K562 (cell line): ENCODE measurements around the gene RASIP1. TPM values are rescaled to one million over a fixed set of nuclear protein-coding genes. Genes with fewer than 3 reads are reported as not detected.

ENCODE experiments used
- ATAC-seq: fragments of 200-7000 bp; cut with Tn5 transposase; 3 replicates; pipeline ENCODE4 v1.9.1; 2020; ENCODE audit warnings: moderate library complexity
- BruUV-seq: library from RNA; stranded (reverse); fragments of 400-500 nt; replicated peaks from 2 replicates; lab custom pipeline; 2021; lab: Mats Ljungman, UMichigan
- CTCF ChIA-PET: fragments of 300-600 bp; formaldehyde crosslinking; extraction: SDS; loops from one replicate; lab custom pipeline; 2021; ENCODE audit warnings: low intra/inter-chr PET ratio; lab: Yijun Ruan, JAX
- POLR2A ChIA-PET: fragments of 300-600, 350-650 bp; sonication (Branson Sonifier 250); formaldehyde crosslinking; extraction: SDS; loops from one replicate; lab custom pipeline; 2021; ENCODE audit warnings: antibody characterized with exemption, inconsistent platforms; lab: Yijun Ruan, JAX
- DNase-seq, 4 experiments: peaks; one replicate each; pipeline versions ENCODE4 v3.0.0 to v3.0.0-alpha.2; 2011 to 2018; ENCODE audit warnings: low spot score in 3 of 4, mixed read lengths in 3 of 4; ENCODE audit errors: extremely low read depth in 1 of 4
- FAIRE-seq: peaks from 2 replicates; lab custom pipeline; 2011; peaks lifted over from hg19 to GRCh38; lab: Jason Lieb, UNC
- H2AFZ ChIP-seq: 2 replicates; pipeline ENCODE4 v1.6.0; 2011; ENCODE audit warnings: low read depth, low read length, control low read depth, inconsistent platforms
- H3K27ac ChIP-seq: fragments of 200-600 bp; 3 replicates; pipeline ENCODE4 v1.8.0; 2011; ENCODE audit warnings: low read depth, mild to moderate bottlenecking, control low read depth, inconsistent platforms, low read length, moderate library complexity, mixed read lengths; ENCODE audit errors: extremely low read depth
- H3K27me3 ChIP-seq, 2 experiments: fragments of 300-600 bp in 1 of 2; 2 replicates in 1 of 2; 3 replicates in 1 of 2; pipeline versions ENCODE4 v1.6.0 to v1.8.0; 2011; ENCODE audit warnings: inconsistent platforms in 2 of 2, low read length in 2 of 2, mild to moderate bottlenecking in 1 of 2, mixed read lengths in 1 of 2, moderate library complexity in 1 of 2; ENCODE audit not compliant: control insufficient read depth in 2 of 2, insufficient read depth in 2 of 2
- H3K36me3 ChIP-seq: fragments of 300-600 bp; 3 replicates; pipeline ENCODE4 v1.8.0; 2011; ENCODE audit warnings: mild to moderate bottlenecking, low read length, inconsistent platforms; ENCODE audit not compliant: control insufficient read depth, insufficient read depth
- H3K4me1 ChIP-seq, 2 experiments: fragments of 200-600 bp in 1 of 2; replicated peaks in 1 of 2; 2 replicates in 1 of 2; 3 replicates in 1 of 2; pipeline versions ENCODE4 v1.5.1 to v1.8.0; 2011; ENCODE audit warnings: inconsistent platforms in 2 of 2, low read length in 2 of 2, mild to moderate bottlenecking in 1 of 2, mixed read lengths in 1 of 2, moderate library complexity in 1 of 2; ENCODE audit not compliant: control insufficient read depth in 2 of 2, insufficient read depth in 2 of 2
- H3K4me2 ChIP-seq: 2 replicates; pipeline ENCODE4 v1.6.1; 2011; ENCODE audit warnings: low read length, control low read depth, inconsistent platforms, mixed read lengths; ENCODE audit not compliant: insufficient read depth
- H3K4me3 ChIP-seq: fragments of 200-600 bp; sonication (generic), shearing (Covaris generic); 2 replicates; pipeline ENCODE4 v1.5.1; 2016; ENCODE audit warnings: control low read depth, inconsistent platforms
- H3K79me2 ChIP-seq: fragments of 200-600 bp; 3 replicates; pipeline ENCODE4 v1.8.0; 2011; ENCODE audit warnings: low read length, inconsistent platforms; ENCODE audit not compliant: control insufficient read depth, insufficient read depth
- H3K9ac ChIP-seq, 2 experiments: 2 replicates each; pipeline versions ENCODE4 v1.6.0 to v1.6.1; 2011; ENCODE audit warnings: low read depth in 2 of 2, low read length in 2 of 2, control low read depth in 1 of 2, inconsistent platforms in 1 of 2, mild to moderate bottlenecking in 1 of 2, mixed read lengths in 1 of 2; ENCODE audit not compliant: insufficient read depth in 1 of 2
- H3K9me1 ChIP-seq: one replicate; pipeline ENCODE4 v1.6.0; 2011; ENCODE audit warnings: inconsistent platforms, mild to moderate bottlenecking, low read length, moderate library complexity; ENCODE audit not compliant: control insufficient read depth, insufficient read depth
- H3K9me3 ChIP-seq: replicated peaks from 2 replicates; pipeline ENCODE4 v1.5.1; 2011; ENCODE audit warnings: low read depth, low read length, inconsistent platforms; ENCODE audit not compliant: control insufficient read depth, insufficient read depth
- H4K20me1 ChIP-seq: replicated peaks from 2 replicates; pipeline ENCODE4 v1.6.1; 2011; ENCODE audit warnings: low read length, inconsistent platforms, mixed read lengths; ENCODE audit not compliant: control insufficient read depth, insufficient read depth
- GABPA ChIP-seq: fragments of 200-800 bp; sonication (Bioruptor generic); conservative IDR thresholded peaks from 2 replicates; pipeline ENCODE4 v1.6.1; 2016; ENCODE audit warnings: low read depth, missing genetic modification characterization, missing compliant biosample characterization
- HNRNPK ChIP-seq: fragments of 200-400 bp; formaldehyde crosslinking; IDR thresholded peaks from one replicate; pipeline ENCODE4 v1.6.1; 2018; ENCODE audit warnings: mild to moderate bottlenecking, low read depth, low read length; ENCODE audit not compliant: poor library complexity, severe bottlenecking
- MTA3 ChIP-seq: fragments of 450-650 bp; formaldehyde crosslinking; IDR thresholded peaks from 2 replicates; pipeline ENCODE4 v1.6.1; 2017; ENCODE audit warnings: mild to moderate bottlenecking, borderline replicate concordance
- NR2C1 ChIP-seq, 2 experiments: fragments of 450-650 bp; IDR thresholded peaks; 2 replicates each; pipeline ENCODE4 v1.6.1; 2017; ENCODE audit warnings: mild to moderate bottlenecking in 2 of 2, antibody characterized with exemption in 1 of 2, inconsistent platforms in 1 of 2, missing compliant biosample characterization in 1 of 2, missing genetic modification characterization in 1 of 2
- RBM17 ChIP-seq: fragments of 200-400 bp; formaldehyde crosslinking; IDR thresholded peaks from 2 replicates; pipeline ENCODE4 v1.6.1; 2017; ENCODE audit warnings: low read depth, mild to moderate bottlenecking, low read length, borderline replicate concordance
- SPI1 ChIP-seq: IDR thresholded peaks from 2 replicates; pipeline ENCODE4 v1.6.1; 2011; ENCODE audit warnings: low read depth, low read length, control low read depth, borderline replicate concordance
- TRIM24 ChIP-seq, 2 experiments: fragments of 450-650 bp; IDR thresholded peaks; 2 replicates each; pipeline ENCODE4 v1.6.1; 2016
- ZNF121 ChIP-seq: sonication (generic); formaldehyde crosslinking; conservative IDR thresholded peaks from 2 replicates; pipeline ENCODE4 v1.8.0; 2022; ENCODE audit warnings: missing genetic modification reagents
- ZNF436 ChIP-seq: fragments of 250-450, 450-650 bp; sonication (Bioruptor Pico); formaldehyde crosslinking; IDR thresholded peaks from 2 replicates; pipeline ENCODE4 v1.7.0; 2020; ENCODE audit warnings: mild to moderate bottlenecking
- ZNF584 ChIP-seq: fragments of 200-800 bp; sonication (Bioruptor generic); IDR thresholded peaks from 2 replicates; pipeline ENCODE4 v1.6.1; 2016; ENCODE audit warnings: low read depth, mild to moderate bottlenecking, missing genetic modification characterization, missing compliant biosample characterization
- ZNF586 ChIP-seq: fragments of 450-650 bp; formaldehyde crosslinking; conservative IDR thresholded peaks from 2 replicates; pipeline ENCODE4 v1.4.0; 2020; ENCODE audit warnings: mild to moderate bottlenecking, moderate library complexity
- WGBS: fragments of 100-300 bp; shearing (Covaris generic); methylation state at CpG from one replicate; pipeline ENCODE4 v1.1.6; 2016; ENCODE audit warnings: low coverage, mixed read lengths; ENCODE audit not compliant: insufficient coverage; ENCODE audit errors: missing lambda C conversion rate; 5-methylcytosine and 5-hydroxymethylcytosine counted together
- in situ Hi-C: fragments of 300-500 bp; cut with MboI; formaldehyde crosslinking; loops from 4 replicates; pipeline ENCODE4 v1.15.0; 2018; ENCODE audit warnings: inconsistent platforms, mixed read lengths
- intact Hi-C: fragments of 100-400 bp; cut with micrococcal nuclease; formaldehyde crosslinking; loops from 2 replicates; pipeline ENCODE4 v1.14.2; 2022
- polyA plus RNA-seq, 8 experiments: library from polyadenylated mRNA; depleted of rRNA in 4 of 8; stranded (reverse) in 5 of 8; unstranded in 3 of 8; fragments of >200 nt; fragmentation: Nextera tagmentation in 2 of 8; fragmentation: Illumina TruSeq in 1 of 8; extraction: Ambion mirVana in 2 of 8; extraction: Trizol in 1 of 8; gene quantifications; 2 replicates each; pipeline versions ENCODE4 v1.2.1 to v1.2.3, GENCODE V29; 2011 to 2014; ENCODE audit warnings: inconsistent platforms in 1 of 8, missing spikeins in 1 of 8
- total RNA-seq, 7 experiments: library from RNA; depleted of rRNA in 6 of 7; stranded (reverse); fragments of >200 nt in 6 of 7; fragmentation: Illumina TruSeq in 2 of 7; extraction: Trizol in 2 of 7; gene quantifications; 2 replicates each; pipeline versions ENCODE4 v1.2.1 to v1.2.3, GENCODE V29; 2011 to 2021; ENCODE audit warnings: low replicate concordance in 1 of 7
- TF ChIP-seq, protein P1 (sequence below): fragments of 450-650 bp; IDR thresholded peaks from 2 replicates; pipeline ENCODE4 v1.6.1; 2016; ENCODE audit warnings: low read depth, mild to moderate bottlenecking, moderate library complexity
- TF ChIP-seq, protein P2 (sequence below), 3 experiments: fragments of 200-800 bp in 1 of 3; sonication (Bioruptor generic) in 1 of 3; sonication (generic) in 1 of 3; formaldehyde crosslinking in 1 of 3; IDR thresholded peaks; 2 replicates each; pipeline versions ENCODE4 v1.6.1 to v1.8.0; 2016 to 2022; ENCODE audit warnings: mild to moderate bottlenecking in 2 of 3, missing compliant biosample characterization in 2 of 3, missing genetic modification characterization in 2 of 3, missing genetic modification reagents in 1 of 3
- TF ChIP-seq, protein P3 (sequence below): fragments of 450-650 bp; formaldehyde crosslinking; IDR thresholded peaks from 2 replicates; pipeline ENCODE4 v1.4.0; 2020; ENCODE audit warnings: mild to moderate bottlenecking, moderate library complexity
- TF ChIP-seq, protein P4 (sequence below): fragments of 250-450 bp; sonication (Bioruptor Pico); IDR thresholded peaks from 2 replicates; pipeline ENCODE4 v1.5.0; 2021

The RASIP1 gene
- total and polyA plus RNA-seq, 9 of the 15 experiments (the other 6 are each of a cell fraction or from before 2014, with no cell fraction given) = 0.20 to 4.7 (median 1.5) TPM

DNA sequence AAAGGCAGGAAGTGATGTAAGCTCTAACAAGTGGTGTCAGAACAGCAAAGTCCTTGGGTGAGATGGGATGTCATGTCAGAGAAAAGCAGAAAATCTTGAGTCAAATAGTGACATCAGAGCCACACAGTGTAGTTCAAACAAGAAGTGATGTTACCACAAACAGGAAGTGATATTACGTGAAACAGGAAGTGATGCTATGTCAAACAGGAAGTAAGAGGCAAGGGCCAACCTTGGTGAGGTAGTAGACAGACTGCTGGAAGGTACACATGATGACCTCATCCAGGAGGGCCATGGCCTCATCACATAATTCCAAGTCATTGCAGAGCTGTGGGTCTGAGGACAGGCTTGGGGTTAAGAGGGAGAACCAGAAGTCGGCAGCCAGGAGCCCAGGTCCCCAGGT is 13.9 kb downstream of the RASIP1 start:
- Histone ChIP-seq H3K27ac (peak overlapping the region; percentile 5; the same call in 1 of the 3 replicates), H3K4me3 (no peak overlapping the region), H3K9me3 (no peaks in the 10 kb centered on the region), H3K4me1 (peaks cover 9 to 15% of the 10 kb centered on the region in 2 experiments; a peak in 4 of 5 replicates), H2AFZ (0 out of 2 replicates have a peak overlapping the region, but pooled peaks have one; percentile 25), H3K79me2 (no peaks in the 10 kb centered on the region), H4K20me1 (no peaks in the 10 kb centered on the region), H3K9me1 (no peaks in the 10 kb centered on the region), H3K9ac (no peak overlapping the region), H3K36me3 (peaks cover 4% of the 10 kb centered on the region; the same call in 2 of the 3 replicates), H3K27me3 (no peaks in the 10 kb centered on the region), H3K4me2 (no peak overlapping the region; the same call in 1 of the 2 replicates)
- ChIA-PET POLR2A (interaction anchor here (0.6 to 1.1 kb wide), 3 partner anchors 11 to 832 kb away, joined by 3 to 4 read pairs (median 3); no protein-coding TSS in a partner anchor), CTCF (no interaction called here)
- DNase-seq (no peak), FAIRE-seq (peak; percentile 46), ATAC-seq (no peak)
- no TSS peak for BruUV-seq
- WGBS = 91% methylated on average over 2 of the region's 2 CpGs
- intact Hi-C loops = no loop called here
- in situ Hi-C loops = no loop called here
- no peak for TF ChIP-seq ZNF586 (CRISPR knock-in tag)
- 0 out of 4 replicates have a peak, but pooled peaks of 1 of the 2 experiments have one; percentile 16 for TF ChIP-seq TRIM24 (IDR thresholded peaks at IDR 0.05)
- TF ChIP-seq, protein P1, sequence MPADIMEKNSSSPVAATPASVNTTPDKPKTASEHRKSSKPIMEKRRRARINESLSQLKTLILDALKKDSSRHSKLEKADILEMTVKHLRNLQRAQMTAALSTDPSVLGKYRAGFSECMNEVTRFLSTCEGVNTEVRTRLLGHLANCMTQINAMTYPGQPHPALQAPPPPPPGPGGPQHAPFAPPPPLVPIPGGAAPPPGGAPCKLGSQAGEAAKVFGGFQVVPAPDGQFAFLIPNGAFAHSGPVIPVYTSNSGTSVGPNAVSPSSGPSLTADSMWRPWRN = no peak
- TF ChIP-seq, protein P2, sequence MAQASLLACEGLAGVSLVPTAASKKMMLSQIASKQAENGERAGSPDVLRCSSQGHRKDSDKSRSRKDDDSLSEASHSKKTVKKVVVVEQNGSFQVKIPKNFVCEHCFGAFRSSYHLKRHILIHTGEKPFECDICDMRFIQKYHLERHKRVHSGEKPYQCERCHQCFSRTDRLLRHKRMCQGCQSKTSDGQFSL (CRISPR knock-in tag; IDR thresholded peaks at IDR 0.05) = no peak
- TF ChIP-seq, protein P2 (tag; IDR thresholded peaks at IDR 0.05) = no peak
- TF ChIP-seq RBM17 = no peak
- TF ChIP-seq ZNF436 = no peak
- TF ChIP-seq, protein P3, sequence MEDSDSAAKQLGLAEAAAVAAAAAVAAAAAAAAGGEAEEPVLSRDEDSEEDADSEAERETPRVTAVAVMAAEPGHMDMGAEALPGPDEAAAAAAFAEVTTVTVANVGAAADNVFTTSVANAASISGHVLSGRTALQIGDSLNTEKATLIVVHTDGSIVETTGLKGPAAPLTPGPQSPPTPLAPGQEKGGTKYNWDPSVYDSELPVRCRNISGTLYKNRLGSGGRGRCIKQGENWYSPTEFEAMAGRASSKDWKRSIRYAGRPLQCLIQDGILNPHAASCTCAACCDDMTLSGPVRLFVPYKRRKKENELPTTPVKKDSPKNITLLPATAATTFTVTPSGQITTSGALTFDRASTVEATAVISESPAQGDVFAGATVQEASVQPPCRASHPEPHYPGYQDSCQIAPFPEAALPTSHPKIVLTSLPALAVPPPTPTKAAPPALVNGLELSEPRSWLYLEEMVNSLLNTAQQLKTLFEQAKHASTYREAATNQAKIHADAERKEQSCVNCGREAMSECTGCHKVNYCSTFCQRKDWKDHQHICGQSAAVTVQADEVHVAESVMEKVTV (CRISPR knock-in tag) = no peak
- 0 out of 2 replicates have a peak, but pooled peaks have one; percentile 11 for TF ChIP-seq NR2C1 (IDR thresholded peaks at IDR 0.05)
- no peak for TF ChIP-seq NR2C1 (tag; IDR thresholded peaks at IDR 0.05)
- TF ChIP-seq ZNF121 (CRISPR knock-in tag) = no peak
- TF ChIP-seq ZNF584 = no peak
- TF ChIP-seq GABPA = peak; percentile 78
- no peak for TF ChIP-seq HNRNPK
- TF ChIP-seq, protein P4, sequence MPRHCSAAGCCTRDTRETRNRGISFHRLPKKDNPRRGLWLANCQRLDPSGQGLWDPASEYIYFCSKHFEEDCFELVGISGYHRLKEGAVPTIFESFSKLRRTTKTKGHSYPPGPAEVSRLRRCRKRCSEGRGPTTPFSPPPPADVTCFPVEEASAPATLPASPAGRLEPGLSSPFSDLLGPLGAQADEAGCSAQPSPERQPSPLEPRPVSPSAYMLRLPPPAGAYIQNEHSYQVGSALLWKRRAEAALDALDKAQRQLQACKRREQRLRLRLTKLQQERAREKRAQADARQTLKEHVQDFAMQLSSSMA (CRISPR knock-in tag) = no peak
- peak; percentile 83; the same call in 1 of the 2 replicates for TF ChIP-seq SPI1
- 0 out of 2 replicates have a peak, but pooled peaks have one; percentile 46 for TF ChIP-seq MTA3
